ENCODE measurements around the gene RPS6KA6.
"Not testable (repeated sequence)": the region's sequence is repeated elsewhere in the genome, so short reads cannot be mapped to it uniquely, and the experiment has no call there.

RPS6KA6 gene

DNA sequence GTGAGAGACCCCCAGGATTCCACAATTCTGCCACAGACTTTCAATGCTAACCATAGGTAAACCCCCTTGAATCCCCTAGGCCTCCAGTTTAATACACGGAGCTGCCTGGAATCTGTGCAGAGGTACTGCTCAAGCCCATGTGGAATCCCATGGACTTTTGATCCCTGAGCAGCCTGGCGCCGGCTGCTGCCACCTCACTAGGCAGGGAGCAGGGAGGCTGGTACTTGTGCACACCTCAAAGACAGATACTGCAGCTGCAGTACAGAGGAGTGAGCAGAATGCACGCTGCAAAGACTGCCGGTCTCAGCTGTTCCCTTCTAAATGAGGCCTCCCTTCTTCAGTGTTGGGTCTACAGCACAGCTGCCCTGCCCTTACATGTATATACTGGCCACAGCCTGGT, 79.4 kb downstream of the RPS6KA6 start:
- H3K9me3 ChIP-seq (ENCODE audit: low read length) = no peaks in the 10 kb centered on the region
- no peaks in the 10 kb centered on the region for H3K36me3 ChIP-seq (ENCODE audit: insufficient read depth, low read length)

GRCh38 chrX:84099120-84099519, 88.9 kb downstream of the RPS6KA6 start:
- Histone ChIP-seq H3K36me3 (ENCODE audit: insufficient read depth, low read length) (no peaks in the 10 kb centered on the region), H3K4me1 (ENCODE audit: insufficient read depth, low read length) (no peaks in the 10 kb centered on the region), H3K4me3 (ENCODE audit: low read depth in 1 of 2, low read length in 2 of 2) (no peak overlapping the region), H3K9ac (ENCODE audit: low read length) (no peak overlapping the region), H3K27me3 (ENCODE audit: control insufficient read depth in 1 of 2, insufficient read depth in 2 of 2, low read length in 2 of 2) (no peaks in the 10 kb centered on the region), H3K27ac (ENCODE audit: low read depth, low read length) (no peak overlapping the region), H3K9me3 (ENCODE audit: low read length) (no peaks in the 10 kb centered on the region)

More for the DNA sequence above, 79.4 kb downstream of the RPS6KA6 start:
- H3K27ac ChIP-seq (ENCODE audit: low read depth, low read length) = no peak overlapping the region
- H3K4me3 ChIP-seq (ENCODE audit: low read depth in 1 of 2, low read length in 2 of 2) = no peak overlapping the region
- no peaks in the 10 kb centered on the region for H3K27me3 ChIP-seq (ENCODE audit: control insufficient read depth in 1 of 2, insufficient read depth in 2 of 2, low read length in 2 of 2)
- no peak overlapping the region for H3K9ac ChIP-seq (ENCODE audit: low read length)
- no peaks in the 10 kb centered on the region for H3K4me1 ChIP-seq (ENCODE audit: insufficient read depth, low read length)

DNA sequence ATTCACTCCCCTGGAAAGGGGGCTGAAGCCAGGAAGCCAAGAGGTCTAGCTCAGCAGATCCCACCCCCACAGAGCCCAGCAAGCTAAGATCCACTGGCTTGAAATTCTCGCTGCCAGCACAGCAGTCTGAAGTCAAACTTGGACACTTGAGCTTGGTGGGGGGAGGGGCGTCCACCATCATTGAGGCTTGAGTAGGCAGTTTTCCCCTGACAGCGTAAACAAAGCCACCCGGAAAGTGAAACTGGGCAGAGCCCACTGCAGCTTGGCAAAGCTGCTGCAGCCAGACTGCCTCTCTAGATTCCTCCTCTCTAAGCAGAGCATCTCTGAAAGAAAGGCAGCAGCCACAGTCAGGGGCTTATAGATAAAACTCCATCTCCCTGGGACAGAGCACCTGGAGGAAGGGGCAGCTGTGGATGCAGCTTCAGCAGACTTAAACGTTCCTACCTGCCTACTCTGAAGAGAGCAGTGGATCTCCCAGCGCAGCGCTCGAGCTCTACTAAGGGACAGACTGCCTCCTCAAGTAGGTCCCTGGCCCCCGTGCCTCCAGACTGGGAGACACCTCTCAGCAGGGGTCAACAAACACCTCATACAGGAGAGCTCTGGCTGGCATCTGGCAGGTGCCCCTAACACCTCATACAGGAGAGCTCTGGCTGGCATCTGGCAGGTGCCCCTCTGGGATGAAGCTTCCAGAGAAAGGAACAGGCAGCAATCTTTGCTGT, 108.4 kb downstream of the RPS6KA6 start:
- not testable (repeated sequence) for H3K27ac ChIP-seq (ENCODE audit: low read depth, low read length); H3K9ac ChIP-seq (ENCODE audit: low read length); H3K27me3 ChIP-seq (ENCODE audit: control insufficient read depth in 1 of 2, insufficient read depth in 2 of 2, low read length in 2 of 2); H3K36me3 ChIP-seq (ENCODE audit: insufficient read depth, low read length); H3K4me1 ChIP-seq (ENCODE audit: insufficient read depth, low read length); H3K9me3 ChIP-seq (ENCODE audit: low read length)
- peak overlapping the region in 1 of 2 donors; percentile 11 for H3K4me3 ChIP-seq (ENCODE audit: low read depth in 1 of 2, low read length in 2 of 2)

DNA sequence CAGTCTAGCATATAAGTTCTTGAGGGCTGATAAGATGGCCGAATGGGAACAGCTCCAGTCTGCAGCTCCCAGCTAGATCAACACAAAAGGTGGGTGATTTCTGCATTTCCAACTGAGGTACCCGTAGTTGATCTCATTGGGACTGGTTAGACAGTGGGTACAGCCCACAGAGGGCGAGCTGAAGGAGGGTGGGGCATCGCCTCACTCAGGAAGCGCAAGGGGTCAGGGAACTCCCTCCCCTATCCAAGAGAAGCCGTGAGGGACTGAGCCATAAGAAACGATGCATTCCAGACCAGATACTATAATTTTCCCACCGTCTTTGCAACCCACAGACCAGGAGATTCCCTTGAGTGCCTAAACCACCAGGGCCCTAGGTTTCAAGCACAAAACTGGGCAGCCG, 109.0 kb downstream of the RPS6KA6 start:
- peak overlapping the region in 1 of 2 donors; percentile 11 for H3K4me3 ChIP-seq (ENCODE audit: low read depth in 1 of 2, low read length in 2 of 2)
- H3K27me3 ChIP-seq (ENCODE audit: control insufficient read depth in 1 of 2, insufficient read depth in 2 of 2, low read length in 2 of 2) = no peaks in the 10 kb centered on the region
- no peak overlapping the region for H3K27ac ChIP-seq (ENCODE audit: low read depth, low read length)
- H3K9me3 ChIP-seq (ENCODE audit: low read length) = no peaks in the 10 kb centered on the region
- H3K36me3 ChIP-seq (ENCODE audit: insufficient read depth, low read length) = no peaks in the 10 kb centered on the region
- H3K9ac ChIP-seq (ENCODE audit: low read length) = no peak overlapping the region
- no peaks in the 10 kb centered on the region for H3K4me1 ChIP-seq (ENCODE audit: insufficient read depth, low read length)

- no peak overlapping the region for H3K4me3 ChIP-seq (ENCODE audit: low read depth in 1 of 2, low read length in 2 of 2)
- H3K9ac ChIP-seq (ENCODE audit: low read length) = no peak overlapping the region
- no peaks in the 10 kb centered on the region for H3K9me3 ChIP-seq (ENCODE audit: low read length)
- H3K36me3 ChIP-seq (ENCODE audit: insufficient read depth, low read length) = no peaks in the 10 kb centered on the region
- H3K4me1 ChIP-seq (ENCODE audit: insufficient read depth, low read length) = no peaks in the 10 kb centered on the region
- no peak overlapping the region for H3K27ac ChIP-seq (ENCODE audit: low read depth, low read length)
- no peaks in the 10 kb centered on the region for H3K27me3 ChIP-seq (ENCODE audit: control insufficient read depth in 1 of 2, insufficient read depth in 2 of 2, low read length in 2 of 2)
Measured at GRCh38 chrX:84064814-84065213, 123.2 kb downstream of the RPS6KA6 start.

- H3K9ac ChIP-seq (ENCODE audit: low read length) = no peak overlapping the region
- H3K27ac ChIP-seq (ENCODE audit: low read depth, low read length) = no peak overlapping the region
- H3K9me3 ChIP-seq (ENCODE audit: low read length) = no peaks in the 10 kb centered on the region
- H3K4me3 ChIP-seq (ENCODE audit: low read depth in 1 of 2, low read length in 2 of 2) = no peak overlapping the region
- H3K27me3 ChIP-seq (ENCODE audit: control insufficient read depth in 1 of 2, insufficient read depth in 2 of 2, low read length in 2 of 2) = no peaks in the 10 kb centered on the region
- no peaks in the 10 kb centered on the region for H3K36me3 ChIP-seq (ENCODE audit: insufficient read depth, low read length)
- no peaks in the 10 kb centered on the region for H3K4me1 ChIP-seq (ENCODE audit: insufficient read depth, low read length)
Measured at GRCh38 chrX:84064164-84064563, 123.8 kb downstream of the RPS6KA6 start.

- H3K27ac ChIP-seq (ENCODE audit: low read depth, low read length) = no peak overlapping the region
- H3K4me1 ChIP-seq (ENCODE audit: insufficient read depth, low read length) = no peaks in the 10 kb centered on the region
- H3K36me3 ChIP-seq (ENCODE audit: insufficient read depth, low read length) = no peaks in the 10 kb centered on the region
- peaks cover 0 to 5% of the 10 kb centered on the region in 2 donors for H3K27me3 ChIP-seq (ENCODE audit: control insufficient read depth in 1 of 2, insufficient read depth in 2 of 2, low read length in 2 of 2)
- H3K9me3 ChIP-seq (ENCODE audit: low read length) = no peaks in the 10 kb centered on the region
- no peak overlapping the region for H3K9ac ChIP-seq (ENCODE audit: low read length)
- no peak overlapping the region for H3K4me3 ChIP-seq (ENCODE audit: low read depth in 1 of 2, low read length in 2 of 2)
Measured at GRCh38 chrX:84047339-84047738, 140.7 kb downstream of the RPS6KA6 start.

GRCh38 chrX:84046403-84046984, 141.5 kb downstream of the RPS6KA6 start:
- H3K27me3 ChIP-seq (ENCODE audit: control insufficient read depth in 1 of 2, insufficient read depth in 2 of 2, low read length in 2 of 2) = peaks cover 0 to 5% of the 10 kb centered on the region in 2 donors
- no peak overlapping the region for H3K27ac ChIP-seq (ENCODE audit: low read depth, low read length)
- H3K9me3 ChIP-seq (ENCODE audit: low read length) = no peaks in the 10 kb centered on the region
- no peaks in the 10 kb centered on the region for H3K36me3 ChIP-seq (ENCODE audit: insufficient read depth, low read length)
- no peak overlapping the region for H3K4me3 ChIP-seq (ENCODE audit: low read depth in 1 of 2, low read length in 2 of 2)
- H3K4me1 ChIP-seq (ENCODE audit: insufficient read depth, low read length) = no peaks in the 10 kb centered on the region
- no peak overlapping the region for H3K9ac ChIP-seq (ENCODE audit: low read length)

- Histone ChIP-seq H3K9me3 (ENCODE audit: low read length) (no peaks in the 10 kb centered on the region), H3K9ac (ENCODE audit: low read length) (no peak overlapping the region), H3K4me3 (ENCODE audit: low read depth in 1 of 2, low read length in 2 of 2) (no peak overlapping the region), H3K36me3 (ENCODE audit: insufficient read depth, low read length) (no peaks in the 10 kb centered on the region), H3K27me3 (ENCODE audit: control insufficient read depth in 1 of 2, insufficient read depth in 2 of 2, low read length in 2 of 2) (peaks cover 0 to 5% of the 10 kb centered on the region in 2 donors), H3K4me1 (ENCODE audit: insufficient read depth, low read length) (no peaks in the 10 kb centered on the region), H3K27ac (ENCODE audit: low read depth, low read length) (no peak overlapping the region)
Measured at GRCh38 chrX:84044051-84044450, 143.9 kb downstream of the RPS6KA6 start.
